Measurements from ENCODE around the gene ADAMTS14. TPM values are rescaled to one million over a fixed set of nuclear protein-coding genes. Genes with fewer than 3 reads are reported as not detected.

The ADAMTS14 gene
- total RNA-seq, 1 donor from 2014 or later, result not detected

DNA sequence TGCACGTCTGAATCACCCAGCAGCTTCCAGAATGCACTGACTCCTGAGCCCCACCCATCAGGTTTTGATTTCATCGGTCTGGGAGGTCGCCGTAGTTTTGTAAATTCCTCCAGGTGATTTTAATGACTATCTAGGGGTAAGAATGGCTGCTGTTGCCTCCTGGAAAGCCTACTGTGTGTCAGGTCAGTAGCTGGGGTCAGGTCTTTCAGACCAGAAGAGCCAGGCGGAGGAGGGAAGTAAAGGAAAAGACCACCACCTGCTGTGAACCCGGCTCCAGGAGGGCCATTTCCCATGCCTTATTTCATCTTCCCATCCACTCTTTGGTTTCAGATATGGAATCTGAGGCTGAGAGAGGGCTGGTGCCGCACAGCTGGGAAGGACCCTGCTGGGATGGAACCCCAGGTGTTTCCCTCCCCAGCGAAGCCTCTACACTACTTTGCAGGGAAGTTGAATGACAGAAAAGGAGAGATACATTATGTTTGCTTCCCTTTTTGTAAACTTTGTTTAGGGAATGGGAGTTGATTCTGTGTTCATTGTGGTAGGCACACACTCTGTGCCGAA lies 19.8 kb downstream of the ADAMTS14 start:
- no peak for DNase-seq (ENCODE audit: low read depth in 2 of 2)

DNA sequence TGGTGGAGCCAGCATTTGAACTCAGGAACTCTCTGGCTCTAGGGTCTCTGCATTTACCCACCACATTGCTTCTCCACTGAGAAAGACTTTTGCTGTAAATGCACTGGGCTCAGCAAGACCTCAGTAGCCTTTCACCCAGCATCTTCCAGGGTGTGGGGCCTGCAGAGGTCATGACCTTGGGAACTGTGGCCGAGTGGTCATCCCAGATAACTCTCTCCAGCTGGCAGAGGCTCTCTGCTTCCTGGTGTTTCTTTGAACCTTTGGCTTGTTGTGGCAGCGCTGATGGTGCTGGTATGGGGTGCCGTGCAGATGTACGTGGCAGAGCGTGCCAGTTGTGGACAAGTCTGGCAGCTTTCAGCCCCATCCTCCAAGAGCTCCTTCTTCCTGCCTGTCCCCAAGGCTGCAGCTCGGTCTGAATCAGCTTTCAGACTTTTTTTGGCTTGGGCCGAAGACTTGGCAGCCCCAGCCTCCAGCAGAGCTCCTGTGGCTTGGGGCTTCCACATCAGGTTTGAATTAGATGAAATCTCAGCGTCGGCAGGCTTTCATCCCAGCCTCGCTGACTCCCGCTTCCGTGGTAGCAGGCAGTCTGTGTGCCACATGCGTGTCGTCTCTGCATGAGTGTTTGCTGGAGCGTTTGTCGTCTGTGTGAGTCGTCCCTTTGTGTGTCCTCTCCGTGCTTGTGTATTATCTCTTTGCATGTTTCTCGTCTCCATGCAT lies 21.5 kb downstream of the ADAMTS14 start:
- no peak for DNase-seq (ENCODE audit: low read depth in 2 of 2)

GRCh38 chr10:70694418-70695141 lies 22.3 kb downstream of the ADAMTS14 start:
- DNase-seq (ENCODE audit: low read depth in 2 of 2), result no peak

GRCh38 chr10:70695241-70696030 lies 23.1 kb downstream of the ADAMTS14 start:
- DNase-seq (ENCODE audit: low read depth in 2 of 2), result no peak

- DNase-seq (ENCODE audit: low read depth in 2 of 2), result no peak
Measured at GRCh38 chr10:70698211-70698610, 25.9 kb downstream of the ADAMTS14 start.

DNA sequence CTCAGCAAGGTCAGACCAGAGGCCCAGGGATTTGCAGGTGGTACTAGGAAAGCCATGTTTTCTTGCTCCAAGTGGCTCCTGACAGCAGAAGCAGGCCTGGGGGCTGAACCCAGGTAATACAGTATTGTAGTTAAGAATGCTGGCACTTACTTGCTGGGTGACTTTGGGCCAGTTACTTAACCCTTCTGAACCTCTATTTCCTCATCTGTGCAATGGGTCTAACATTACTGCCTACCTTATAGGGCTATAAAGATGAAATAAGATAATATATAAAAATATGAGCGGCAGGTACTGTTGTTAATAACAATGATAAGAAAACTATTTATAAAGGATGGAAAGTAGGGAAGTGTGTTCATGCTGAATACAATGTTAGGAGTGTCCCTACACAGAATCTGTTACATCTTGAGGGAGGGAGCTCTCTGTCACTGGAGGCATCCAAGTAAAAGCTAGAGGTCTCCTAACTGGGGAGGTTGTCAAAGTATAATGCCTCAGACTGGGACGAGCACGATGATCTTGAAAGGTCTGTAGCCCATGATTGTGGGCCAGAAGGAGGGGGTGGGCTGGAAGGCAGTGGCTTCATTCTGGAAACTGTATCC lies 26.9 kb downstream of the ADAMTS14 start:
- DNase-seq (ENCODE audit: low read depth in 2 of 2), result no peak

DNA sequence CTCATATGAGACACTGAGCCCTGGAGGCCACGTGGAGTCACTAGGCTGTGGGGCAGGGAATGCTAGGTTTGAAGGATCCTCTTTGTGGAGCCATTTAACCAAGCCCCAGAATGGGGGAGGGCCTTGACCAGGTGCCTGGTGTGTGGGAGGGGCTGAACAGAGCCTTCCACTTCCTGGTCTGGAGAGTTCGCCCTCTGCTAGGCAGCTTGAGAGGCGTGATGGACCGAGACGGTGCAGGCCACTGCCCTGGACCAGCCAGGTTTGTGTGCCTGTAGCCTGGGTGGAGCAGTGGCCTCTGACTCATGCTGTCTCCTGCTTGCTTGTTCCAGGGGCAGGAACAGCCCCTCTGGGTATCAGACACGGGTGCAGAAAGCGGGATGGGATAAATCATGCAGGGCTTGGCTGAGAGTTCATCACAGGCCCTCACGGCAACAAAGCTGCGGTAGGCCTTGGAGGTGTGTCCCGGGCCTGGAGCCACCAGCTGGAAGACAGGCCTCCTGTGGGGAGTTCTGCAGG lies 27.4 kb downstream of the ADAMTS14 start:
- no peak for DNase-seq (ENCODE audit: low read depth in 2 of 2)

- no peak for DNase-seq (ENCODE audit: low read depth in 2 of 2)
Measured at GRCh38 chr10:70702190-70702763, 30.0 kb downstream of the ADAMTS14 start.

DNA sequence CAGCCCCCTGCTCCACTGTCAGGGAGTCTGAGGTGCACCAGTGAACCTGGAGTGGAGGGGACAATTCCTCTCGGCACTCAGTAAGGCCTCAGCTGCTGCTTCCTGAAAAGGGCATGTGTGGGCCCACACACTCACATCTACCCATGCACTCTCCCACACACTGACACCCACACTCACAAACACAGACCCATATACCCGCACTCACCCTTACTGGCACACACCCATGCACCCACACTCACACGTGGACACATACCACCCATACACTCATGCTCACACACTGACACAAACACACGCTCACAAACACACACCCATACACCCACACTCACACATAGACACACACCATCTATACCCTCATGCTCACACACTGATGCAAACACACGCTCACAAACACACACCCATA lies 31.9 kb downstream of the ADAMTS14 start:
- DNase-seq (ENCODE audit: low read depth in 2 of 2), result no peak

GRCh38 chr10:70705121-70705861 lies 33.0 kb downstream of the ADAMTS14 start:
- no peak for DNase-seq (ENCODE audit: low read depth in 2 of 2)

GRCh38 chr10:70711177-70711576 lies 38.9 kb downstream of the ADAMTS14 start:
- DNase-seq (ENCODE audit: low read depth in 2 of 2), result no peak

DNA sequence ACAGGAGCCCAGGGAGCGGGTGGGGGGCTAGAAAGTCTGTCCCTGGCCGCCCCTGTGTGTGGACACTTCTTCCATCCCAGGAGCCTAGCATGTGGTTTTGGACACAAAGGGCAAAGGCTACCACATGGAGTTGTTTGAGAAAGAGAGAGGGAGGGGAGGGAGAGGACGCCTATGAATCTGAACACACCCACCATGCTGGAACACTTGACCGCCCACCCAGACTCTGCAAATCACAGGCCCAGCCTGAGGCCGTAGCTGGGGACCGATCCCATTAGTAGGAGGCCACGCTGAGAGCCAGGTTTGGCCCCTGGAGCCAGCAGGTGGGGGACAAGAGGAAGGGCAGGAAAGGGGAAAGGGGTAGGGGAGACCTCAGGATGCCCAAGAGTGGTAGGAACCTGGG lies 39.6 kb downstream of the ADAMTS14 start:
- no peak for DNase-seq (ENCODE audit: low read depth in 2 of 2)

- DNase-seq (ENCODE audit: low read depth in 2 of 2), result no peak
Measured at GRCh38 chr10:70714245-70714644, 41.9 kb downstream of the ADAMTS14 start.

DNA sequence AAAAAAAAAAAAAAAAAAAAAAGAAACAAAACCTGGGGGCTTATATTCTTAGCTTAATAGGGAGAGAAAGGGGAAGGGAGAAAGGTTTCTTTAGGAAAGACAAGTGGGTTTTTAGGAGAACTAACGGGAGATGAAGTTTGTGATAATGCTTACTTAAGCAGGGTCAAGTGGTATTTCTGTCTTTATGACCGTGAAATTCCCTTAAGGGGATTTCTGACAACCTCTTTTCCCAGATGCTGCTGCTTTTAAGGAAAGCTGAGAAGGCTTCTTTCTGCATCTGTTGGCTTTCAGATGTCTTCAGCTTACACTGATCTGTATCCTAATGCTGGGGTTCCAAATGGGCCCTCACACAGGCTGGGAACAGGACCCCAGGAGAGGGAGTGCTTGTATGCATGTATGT lies 42.6 kb downstream of the ADAMTS14 start:
- no peak for DNase-seq (ENCODE audit: low read depth in 2 of 2)

GRCh38 chr10:70715853-70716795 lies 43.8 kb downstream of the ADAMTS14 start:
- DNase-seq (ENCODE audit: low read depth in 2 of 2), result peak in 1 of 2 donors; percentile 22

DNA sequence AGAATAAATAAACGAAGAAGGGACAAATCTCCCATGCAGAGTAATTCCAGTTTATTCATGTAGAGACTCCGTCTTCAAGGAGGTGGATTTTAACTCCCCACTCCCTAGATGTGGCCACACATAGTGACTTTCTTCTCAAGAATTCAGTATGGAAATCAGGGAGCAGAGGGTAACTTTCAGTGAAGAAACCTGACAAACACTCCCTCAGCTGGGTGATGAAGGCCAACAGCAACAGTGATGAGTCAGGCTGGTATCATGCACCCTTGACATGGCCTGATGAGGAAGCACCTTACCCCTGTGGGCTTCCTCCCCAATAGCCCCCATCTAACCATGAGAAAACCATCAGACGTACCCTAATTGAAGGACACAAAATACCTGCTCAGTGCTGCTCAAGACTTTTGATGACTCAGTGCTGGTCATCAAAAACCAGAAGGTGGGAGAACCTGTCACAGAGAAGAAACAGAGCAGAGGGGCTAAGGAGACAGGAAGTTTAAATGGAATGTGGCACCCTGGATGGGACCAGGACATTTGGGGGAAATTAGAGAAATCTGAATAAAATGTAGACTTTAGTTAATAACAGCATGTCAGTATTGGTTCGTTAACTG lies 50.6 kb downstream of the ADAMTS14 start:
- no peak for DNase-seq (ENCODE audit: low read depth in 2 of 2)

GRCh38 chr10:70723771-70724170 lies 51.5 kb downstream of the ADAMTS14 start:
- DNase-seq (ENCODE audit: low read depth in 2 of 2), result no peak

DNA sequence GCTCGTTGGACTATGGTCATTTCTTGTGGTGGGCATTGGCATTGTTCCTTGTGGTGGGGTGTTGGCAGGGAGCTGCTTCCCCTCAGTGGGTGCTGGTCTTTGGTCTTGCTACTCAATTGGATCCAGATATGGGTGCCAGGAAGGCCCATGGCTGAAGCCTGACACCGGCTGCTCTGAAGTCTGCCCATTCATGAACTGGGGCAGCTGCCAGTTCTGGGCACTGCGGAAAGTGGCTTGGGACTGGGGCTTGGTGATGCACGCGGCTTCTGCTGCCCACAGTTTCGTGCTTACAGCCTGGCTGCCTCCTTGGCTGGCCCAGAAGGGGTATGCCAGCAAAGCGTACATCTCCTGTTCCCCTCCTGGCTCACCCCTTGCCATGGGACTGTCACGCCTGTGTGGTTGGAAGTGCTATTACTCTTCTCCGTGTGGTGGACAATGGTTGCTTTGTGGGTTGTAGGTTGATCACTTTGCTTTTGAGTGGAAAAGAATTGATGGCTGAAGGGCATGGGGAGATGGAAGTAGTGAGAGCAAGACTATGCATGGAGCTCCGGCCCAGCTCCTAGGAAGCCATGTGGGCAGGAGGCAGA lies 54.7 kb downstream of the ADAMTS14 start:
- no peak for DNase-seq (ENCODE audit: low read depth in 2 of 2)

Measured in dermis microvascular lymphatic vessel endothelial cell (primary cell).